SKM-1 (cell line): ENCODE data around the gene TNFRSF4.

Experiments
- DNase-seq: peaks from one replicate; lab custom pipeline; 2025; ENCODE audit not compliant: unreplicated experiment; lab: John Stamatoyannopoulos, UW

The TNFRSF4 gene

DNA sequence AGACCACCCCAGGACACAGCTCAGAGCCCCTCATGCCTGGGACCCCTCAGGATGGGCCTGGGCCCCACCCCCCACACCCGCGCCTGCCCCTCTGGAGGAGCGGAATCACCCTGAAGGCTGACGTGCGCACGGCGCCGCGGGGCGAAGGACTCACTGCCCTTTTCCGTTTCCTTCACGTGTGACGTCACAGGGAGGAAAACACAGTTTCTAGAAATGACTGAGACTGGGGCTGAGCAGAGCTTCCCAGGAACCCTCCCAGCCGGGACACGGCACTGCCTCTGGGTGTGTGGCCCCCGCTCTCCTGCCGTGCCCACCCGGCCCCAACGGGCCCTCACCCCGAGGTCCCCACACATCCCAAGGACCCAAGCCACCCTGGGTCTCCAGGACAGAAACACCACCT is 5.4 kb upstream of the TNFRSF4 start:
- no peak for DNase-seq

DNA sequence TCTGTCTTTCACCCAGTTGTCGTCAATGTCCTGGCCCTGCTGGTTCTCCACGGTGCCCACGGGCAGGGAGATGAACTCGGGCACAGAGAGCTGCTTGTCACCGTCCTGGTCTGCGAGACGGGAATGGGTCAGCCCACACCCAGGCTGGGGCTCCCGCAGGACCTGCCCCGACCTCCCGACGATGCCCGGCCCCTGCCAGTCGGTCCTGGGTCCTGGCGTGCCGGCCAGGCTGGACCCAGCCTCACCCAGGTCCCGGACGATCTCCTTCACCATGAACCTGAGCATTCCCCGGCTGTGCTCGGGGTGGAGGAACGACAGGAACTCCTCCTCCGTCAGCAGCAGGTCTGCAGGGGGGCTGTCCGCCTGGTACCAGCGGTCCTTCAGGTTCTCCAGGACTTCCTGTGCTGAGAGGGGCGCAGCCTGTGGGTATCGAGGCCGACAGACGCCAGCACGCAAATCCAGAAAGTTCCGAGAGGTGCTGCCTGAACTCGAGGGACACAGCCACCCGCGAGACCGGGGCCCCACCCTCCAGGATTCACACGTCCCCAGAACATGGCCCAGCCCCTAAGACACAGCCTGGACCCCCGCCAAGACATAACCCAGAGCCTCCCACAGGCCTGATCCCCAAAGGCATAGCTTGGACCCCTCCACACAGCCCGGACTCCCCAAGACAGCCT is 4.7 kb upstream of the TNFRSF4 start:
- DNase-seq = no peak

DNA sequence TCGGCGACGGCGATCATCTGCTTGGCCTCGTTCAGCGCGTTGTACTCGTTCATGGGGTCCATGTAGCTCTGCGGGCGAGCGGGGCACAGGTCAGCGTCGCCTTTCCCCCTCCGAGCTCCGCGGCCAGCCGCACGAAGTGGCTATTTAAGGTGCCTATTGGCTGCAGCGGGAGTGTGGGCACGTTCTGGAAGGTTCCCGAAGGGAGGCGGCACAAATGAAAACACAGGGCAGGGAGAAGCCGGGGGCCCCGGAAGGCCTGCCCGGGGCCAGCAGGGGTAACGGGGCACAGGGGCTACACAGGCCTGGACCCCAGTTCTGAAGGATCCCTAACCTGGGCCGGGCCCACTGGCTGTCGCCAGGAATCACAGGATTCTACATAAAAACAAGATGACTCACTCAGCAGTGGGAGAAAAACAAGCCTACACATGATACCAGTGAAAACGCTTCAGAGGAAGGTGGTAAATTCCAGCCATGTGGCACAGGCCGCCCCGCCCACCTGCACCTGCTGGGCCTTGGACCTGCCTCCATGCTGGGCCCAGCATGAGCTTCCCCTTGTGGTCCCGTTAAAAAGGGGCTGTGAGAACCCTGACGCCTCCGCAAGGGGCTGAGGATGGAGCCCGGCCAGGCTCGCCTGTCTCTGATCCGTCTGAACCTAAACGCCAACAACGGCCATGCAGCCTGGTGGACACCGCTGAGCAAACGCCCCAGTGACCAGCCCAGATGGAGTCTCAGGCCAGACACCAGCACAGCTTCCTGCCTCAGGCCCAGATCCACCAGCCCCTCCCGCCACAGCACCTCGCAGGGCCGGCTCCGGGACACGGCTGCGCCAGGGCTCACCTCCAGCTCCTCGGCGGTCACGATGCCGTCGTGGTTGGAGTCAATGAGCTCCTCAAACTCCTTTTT is 3.9 kb upstream of the TNFRSF4 start:
- DNase-seq = no peak

DNA sequence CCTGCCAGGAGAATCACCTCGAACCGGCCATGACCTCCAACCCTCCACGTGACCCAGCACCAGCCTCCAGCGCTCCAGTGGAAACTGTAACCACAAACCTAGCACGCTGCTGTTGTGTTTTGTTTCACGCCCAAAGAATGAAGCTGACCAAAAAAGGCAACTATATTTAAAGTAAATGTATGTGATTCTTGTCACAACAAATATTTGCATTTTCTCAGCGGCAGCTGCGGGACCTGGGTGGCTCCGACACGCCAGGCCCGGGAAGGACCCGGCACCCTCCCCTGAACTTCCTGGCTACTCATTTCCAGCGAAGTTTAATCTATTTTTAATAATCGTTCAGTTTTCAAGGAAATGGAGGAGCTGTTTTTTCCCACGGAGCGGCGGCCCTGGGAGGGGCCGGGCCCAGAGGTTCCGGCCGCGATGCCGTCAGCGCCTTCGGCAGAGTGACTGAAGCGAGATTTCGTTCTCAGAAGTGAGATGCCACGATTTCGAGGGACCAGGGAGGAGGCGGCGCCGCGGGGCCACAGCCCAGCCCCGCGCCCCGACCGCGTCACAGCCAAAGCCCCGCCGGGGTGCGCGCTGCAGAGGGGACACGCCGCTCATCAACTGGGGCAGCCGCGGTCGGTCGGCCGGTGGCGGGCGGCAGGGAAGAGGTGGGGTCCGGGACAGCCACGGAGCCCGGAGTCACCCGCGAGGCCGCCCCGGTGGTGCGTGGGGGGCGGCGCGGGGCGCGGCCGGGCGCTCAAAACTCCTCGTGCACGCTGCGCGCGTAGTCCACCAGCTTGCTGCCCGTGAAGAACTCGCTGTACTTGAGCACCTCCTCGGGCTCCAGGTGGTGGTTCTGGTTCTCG is 3.0 kb upstream of the TNFRSF4 start:
- no peak for DNase-seq

DNA sequence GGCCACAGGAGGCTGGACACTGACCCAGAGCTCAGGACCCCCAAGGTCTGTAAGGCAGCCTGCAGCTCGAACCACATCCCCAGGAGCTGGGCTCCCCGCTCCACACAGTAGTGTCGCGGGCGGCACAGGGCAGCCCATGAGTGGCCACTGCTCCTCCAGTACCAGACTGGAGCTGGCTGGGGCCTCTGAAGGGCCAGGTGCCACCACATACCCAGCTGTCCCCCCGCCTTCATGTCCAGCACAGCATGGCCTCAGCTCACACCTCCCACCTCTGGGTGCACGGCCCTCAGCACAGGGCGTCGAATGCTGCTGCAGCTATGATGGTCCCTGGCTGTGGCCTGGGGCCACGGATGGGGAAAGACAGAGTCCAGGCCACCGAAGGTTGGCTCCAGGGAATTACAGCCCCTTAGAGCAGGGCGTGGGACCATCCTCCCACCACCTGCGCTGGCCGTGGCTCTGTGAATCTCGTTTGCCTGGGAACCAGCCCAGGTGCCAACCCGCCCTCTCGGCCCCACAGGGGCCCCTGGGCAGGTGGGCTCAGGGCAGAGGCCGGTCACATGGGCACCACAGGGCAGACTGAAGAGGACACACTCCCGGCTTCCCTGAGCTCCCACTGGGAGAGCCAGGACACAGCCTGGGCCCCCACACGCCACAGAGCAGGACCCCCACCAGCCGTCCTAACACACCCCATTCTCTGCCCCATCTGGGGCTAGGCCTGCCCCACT is 2.1 kb upstream of the TNFRSF4 start:
- DNase-seq = no peak

DNA sequence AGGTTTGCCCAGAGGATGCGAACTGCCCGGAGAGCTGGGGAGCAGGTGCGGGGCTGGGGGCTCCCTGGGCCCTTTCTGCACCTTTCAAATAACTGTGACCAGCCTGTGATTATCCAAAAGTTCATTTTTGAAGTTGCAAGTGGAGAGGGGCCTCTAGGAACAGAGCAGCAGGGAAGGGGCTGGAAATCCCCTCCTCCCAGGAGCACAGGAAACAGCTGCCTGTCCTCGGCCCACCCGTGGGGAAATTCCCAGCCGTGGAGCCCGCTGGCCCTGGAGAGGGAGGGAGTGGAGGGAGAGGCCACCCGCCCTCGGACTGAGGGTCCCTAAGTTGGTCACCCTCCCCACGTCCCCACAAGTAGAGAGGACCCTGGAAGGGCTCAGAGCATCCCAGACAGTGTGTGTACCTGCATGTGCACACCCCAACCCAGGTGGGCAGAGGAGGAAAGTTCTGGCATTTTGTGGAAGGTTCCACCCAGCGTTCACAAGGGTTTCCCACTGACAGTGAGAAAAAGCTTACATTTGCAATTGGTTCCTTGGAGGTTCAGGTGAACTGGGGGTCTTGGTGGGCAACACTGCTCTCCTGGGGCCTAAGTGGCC is 1.2 kb upstream of the TNFRSF4 start:
- DNase-seq = no peak

DNA sequence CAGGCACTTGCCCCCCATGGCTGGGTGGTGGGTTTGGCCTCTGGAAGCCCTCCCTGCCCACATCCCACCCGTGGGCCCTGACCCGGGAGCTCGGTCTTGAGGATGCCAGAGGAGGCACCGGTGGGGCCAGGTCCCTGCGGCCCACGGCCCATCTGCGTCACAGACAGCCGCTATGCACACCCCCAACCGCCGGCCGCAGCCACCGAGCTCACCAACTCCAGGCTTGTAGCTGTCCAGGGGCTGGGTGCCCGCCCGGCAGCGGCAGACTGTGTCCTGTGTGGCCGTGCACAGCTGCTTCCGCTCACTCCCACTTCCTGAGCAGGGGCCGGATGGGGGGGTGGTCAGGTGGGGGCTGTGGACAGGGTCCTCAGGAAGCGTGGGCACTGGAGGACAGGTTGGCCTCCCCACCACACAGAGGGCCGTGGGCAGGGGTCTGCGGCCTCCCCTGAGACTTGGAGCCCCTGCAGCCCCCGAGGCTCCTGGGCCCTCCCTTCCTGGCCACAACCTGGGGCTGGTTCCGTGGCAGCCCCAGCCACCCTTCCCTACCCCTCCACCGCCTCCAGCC is 1.1 kb downstream of the TNFRSF4 start:
- no peak for DNase-seq

DNA sequence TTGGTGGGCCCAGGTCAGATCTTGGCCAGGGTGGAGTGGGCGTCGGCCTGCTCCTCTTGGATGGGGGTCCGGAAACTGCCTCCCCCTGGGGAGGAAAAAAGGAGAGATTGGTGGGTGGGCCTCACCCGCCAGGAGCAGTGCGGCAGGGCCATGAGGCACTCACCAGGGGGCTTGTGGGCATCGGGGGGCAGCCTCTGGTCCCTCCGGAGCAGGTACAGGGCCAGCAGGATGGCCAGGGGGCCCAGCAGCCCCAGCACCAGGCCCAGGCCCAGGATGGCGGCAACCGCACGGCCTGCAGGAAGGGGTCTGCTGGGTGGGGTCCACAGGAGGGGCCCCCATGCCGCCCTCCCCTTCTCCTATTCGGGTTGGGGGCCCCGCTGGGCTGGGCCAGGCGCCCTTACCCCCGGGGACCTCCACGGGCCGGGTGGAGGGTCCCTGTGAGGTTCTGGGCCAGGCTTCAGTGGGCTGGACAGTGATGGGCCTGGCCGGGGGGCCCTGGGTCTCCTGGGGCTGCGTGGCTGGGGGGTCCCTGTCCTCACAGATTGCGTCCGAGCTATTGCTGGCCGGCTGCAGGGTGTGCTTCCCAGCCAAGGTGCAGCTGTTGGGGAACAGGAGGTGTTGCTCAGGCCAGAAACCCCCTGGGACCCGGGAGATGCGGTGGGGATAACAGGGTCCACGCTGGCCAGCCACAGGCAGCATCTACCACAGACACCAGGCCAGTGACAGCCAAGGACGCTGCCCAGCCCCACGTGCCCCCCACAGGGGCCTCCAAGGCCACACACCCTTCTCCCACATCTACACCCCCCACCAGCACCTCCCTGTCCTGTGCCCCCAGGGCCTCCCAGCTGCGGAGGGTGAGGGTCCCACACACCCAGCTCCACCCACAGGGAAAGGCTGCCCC is 2.2 kb downstream of the TNFRSF4 start:
- DNase-seq = no peak

DNA sequence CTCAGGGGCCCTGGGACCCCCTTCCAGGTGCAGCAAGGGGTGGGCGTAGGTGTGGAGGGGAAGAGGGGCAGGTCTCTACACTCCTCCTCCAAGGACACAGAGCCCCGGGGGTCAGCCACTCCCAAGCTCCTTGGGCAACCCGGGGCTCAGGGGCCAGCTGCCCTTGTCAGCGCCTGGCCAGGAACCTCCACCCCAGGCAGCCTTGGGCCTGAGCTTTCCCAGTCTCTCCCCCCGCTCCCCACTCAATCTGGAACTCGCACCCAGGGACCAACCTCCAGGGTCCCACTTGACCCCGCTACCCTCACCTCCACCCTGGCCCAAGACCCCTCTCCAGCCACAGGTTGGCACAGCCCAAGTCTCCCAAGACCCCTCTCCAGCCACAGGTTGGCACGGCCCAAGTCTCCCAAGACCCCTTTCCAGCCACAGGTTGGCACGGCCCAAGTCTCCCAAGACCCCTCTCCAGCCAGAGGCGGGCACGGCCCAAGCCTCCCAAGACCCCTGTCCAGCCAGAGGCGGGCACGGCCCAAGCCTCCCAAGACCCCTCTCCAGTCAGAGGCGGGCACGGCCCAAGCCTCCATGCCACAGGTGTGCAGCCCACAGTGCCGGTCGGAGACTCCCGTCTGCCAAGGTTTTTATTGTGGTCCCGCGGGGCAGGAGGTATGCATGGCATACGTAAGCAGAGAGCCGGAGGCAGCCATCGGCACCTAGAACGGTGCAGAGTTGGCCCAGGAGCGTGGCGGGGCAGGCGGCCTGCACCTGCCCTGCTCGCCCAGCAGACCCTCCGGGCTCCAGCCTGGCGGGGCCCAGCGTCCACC is 3.0 kb downstream of the TNFRSF4 start:
- DNase-seq = no peak

DNA sequence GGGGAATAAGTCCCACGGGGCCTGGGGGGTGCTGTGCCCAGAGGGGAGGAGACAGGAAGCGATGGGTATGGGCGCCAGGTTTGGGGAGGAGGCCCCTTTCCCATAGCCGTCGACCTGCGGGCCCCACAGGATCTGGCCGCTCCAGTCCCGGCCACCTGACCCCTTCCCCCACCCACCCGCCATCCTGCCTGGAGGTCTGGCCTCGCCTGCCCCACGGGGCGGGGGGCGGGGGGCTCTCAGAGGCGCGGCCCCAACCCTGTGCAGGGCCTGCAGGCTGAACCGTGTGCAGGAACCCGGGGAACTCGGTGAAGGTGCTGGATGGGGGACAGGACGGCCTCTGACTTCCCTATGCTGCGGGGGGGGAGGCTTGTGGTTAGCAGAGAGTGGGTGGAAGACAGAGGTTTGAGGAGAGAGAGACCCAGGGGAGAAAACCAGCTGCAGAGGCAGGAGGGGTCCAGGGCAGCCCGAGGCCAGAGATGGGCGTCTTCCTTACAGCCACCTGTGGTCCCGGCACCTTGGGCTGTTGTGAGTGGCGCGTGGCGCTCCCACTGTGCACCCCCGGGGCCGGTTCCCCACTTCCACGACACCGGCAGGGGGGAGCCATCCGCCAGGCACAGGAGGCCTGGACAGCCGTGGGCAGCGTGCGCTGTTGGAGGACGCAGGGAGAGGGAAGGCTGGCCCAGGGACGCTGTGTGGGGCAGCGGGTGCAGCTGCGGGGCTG is 5.1 kb downstream of the TNFRSF4 start:
- DNase-seq = peak; percentile 13

DNA sequence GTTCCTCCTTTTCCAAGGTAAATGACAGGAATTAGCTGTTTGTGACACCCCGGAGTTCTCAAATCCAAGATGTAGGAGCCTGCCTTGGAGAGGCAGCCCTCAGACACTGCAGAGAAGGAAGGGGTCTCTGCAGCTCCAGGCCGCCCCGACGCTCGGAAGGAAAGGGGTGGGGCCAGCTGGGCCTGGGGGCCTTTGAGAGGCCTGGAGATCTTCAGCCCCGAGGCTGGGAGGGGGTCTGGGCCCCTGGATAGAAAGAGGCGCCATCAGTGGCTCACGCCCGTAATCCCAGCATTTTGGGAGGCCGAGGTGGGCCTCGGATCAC is 6.4 kb downstream of the TNFRSF4 start:
- no peak for DNase-seq

DNA sequence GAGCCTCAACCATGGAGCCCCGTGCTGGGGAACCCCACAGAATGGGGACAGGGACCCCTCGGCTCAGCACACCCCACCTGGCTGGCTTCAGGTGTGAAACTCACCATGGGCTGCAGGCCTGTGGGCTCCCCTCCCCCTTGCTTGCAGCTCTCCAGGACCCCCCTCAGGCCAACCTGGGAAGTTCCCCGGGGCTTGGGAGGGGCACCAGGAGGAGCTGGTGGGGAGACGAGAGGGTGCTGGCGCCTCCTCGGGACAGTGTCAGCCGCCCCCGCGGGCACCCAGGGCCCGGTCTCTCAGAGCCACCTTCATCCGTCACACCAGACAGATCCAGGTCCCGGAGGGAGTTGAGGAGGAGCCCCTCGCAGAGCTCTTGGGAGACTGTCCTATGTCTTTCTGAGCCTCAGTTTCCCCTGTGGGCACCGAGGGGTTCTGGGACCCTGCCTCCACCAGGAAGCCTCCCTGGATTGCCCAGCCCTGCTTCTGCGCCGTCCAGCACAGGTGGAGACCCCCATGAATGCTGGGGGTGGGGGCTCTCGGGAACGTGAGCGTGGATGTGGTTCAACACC is 6.9 kb downstream of the TNFRSF4 start:
- no peak for DNase-seq

DNA sequence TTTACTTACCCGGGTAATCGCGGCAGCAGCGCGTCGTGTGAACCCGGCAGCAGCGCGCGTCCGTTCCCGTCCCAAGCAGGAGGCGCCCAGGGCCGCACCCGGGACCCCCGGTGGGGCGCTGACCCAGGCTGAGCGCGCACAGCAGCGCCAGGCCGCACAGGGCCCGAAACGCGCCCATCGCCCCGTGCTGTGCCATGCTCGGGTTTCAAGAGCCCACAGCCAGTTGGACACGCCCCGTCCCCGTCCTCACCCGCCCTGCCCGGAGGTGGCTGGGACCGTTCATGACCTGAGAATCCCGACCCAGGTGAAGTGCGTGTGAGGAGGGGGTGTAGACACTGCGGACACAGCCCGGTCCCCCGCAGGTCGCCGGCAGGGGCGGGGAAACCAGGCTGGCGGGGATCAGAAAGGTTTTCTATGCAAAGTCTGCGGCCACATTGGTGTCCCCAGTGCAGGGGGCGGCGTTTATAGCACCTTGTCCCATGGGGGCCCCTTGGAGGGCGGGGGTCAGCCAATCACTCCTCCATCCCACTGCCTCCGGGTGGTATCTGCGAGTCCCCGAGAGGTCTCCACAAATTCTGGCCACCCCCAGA is 7.5 kb downstream of the TNFRSF4 start, which contains the start of gene TNFRSF18:
TNFRSF18 (minus strand) TSS at position 217 of the 590 bp plus-strand sequence; CDS start at position 196, 21 bp downstream.
- no peak for DNase-seq

DNA sequence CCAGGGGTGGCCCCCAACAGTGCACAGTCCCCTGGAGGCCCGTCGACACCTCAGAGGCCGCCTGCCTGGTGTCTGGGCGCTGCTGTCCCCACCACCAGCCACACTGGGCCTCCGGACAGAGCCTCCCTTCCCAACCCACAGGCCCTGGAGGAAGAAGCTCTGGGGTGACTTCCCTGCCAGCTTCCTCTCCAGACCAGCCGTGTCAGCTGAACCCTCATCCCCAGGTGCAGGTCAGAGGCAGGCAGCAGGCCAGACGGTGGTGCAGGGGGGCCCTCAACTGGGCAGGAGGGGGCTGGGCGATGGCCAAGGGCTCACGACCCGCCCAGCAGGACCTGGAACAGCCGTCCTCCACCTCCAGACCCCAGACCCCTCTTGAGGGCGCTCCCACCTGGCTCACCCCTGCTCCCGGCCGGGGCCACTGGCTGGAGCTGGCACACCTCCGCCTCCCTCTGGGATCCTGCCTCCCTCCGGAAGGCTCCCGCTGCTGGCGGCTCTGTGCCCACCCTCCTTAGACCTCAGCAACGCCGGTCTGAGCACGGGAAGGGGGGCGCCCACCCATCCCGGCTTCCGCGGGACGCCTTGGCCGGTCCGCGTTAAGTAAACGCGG is 8.1 kb downstream of the TNFRSF4 start:
- no peak for DNase-seq

DNA sequence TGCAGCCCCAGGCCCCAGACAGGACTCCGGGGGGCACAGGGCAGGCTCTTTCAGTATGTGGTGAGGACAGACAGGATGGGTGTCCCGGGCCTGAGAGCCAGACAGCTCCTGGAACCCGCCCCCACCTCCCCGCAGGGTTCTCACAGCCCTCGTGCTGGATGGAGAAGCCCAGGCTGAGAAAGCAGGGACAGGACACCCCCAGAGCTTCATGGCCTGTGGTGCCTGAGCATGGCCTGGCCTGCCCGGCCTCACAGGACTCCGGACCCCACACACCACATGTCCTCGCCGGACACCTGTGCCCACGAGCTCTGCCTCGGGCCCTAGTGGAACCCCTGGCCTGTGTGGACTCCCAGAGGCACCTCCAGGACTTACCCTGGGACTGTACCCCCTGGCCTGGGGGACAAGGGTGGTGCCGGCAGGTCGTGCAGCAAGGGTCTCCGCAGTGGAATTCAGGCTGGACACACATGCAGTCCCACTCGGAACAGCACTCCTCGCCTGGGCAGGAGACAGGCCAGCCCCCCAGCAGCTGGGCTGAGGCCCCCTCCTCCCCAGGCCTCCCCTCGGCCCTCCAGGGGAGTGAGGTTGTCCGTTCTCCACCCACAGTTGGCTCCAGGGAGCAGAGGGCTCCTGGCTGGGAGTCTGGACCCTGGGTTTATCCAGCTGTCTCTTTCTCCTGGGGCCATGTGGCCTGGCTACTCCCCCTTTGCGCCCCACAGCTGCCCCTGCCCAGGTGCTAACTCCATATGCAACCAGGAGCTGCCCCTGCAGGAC is 8.8 kb downstream of the TNFRSF4 start:
- no peak for DNase-seq

DNA sequence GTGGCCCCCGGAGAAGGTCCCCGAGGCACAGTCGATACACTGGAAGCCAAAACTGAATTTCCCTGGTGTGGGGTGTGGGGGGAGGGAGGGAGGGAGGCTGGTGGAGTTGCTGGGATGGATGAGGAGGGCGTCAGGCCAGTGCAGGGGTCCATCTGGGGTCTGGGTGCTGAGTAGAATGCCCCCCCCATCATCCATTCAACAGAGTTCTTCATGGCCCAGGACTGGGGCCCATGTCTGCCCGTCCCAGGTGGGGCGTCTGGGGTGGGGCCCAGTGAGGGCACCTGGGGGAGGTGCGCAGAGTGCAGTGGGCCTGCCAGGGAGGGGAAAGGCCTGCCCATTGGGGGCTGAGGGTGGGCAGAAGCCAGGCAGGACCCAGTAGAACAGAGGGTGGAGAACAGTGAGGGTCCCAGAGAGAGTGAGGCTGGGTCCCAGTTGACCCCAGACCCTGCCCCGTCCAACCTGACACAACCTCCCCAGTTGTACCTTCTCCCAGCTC is 9.5 kb downstream of the TNFRSF4 start:
- no peak for DNase-seq
